Measurements from ENCODE around the gene FANK1.

Gene FANK1

GRCh38 chr10:126011995-126012394 is 115.6 kb downstream of the FANK1 start:
- Histone ChIP-seq H3K27ac (no peak overlapping the region), H3K4me3 (no peak overlapping the region), H3K27me3 (no peaks in the 10 kb centered on the region), H3K9me3 (no peaks in the 10 kb centered on the region), H3K36me3 (peaks cover 0 to 7% (median 0%) of the 10 kb centered on the region in 3 donors), H3K4me1 (no peaks in the 10 kb centered on the region)
- no peak for TF ChIP-seq CTCF (IDR thresholded peaks at IDR 0.05)
- no peak for DNase-seq
- intact Hi-C loops (cut with DNase I; ENCODE audit: low total_unique reads) = no loop called here

GRCh38 chr10:126012485-126012884 is 116.1 kb downstream of the FANK1 start:
- Histone ChIP-seq H3K9me3 (no peaks in the 10 kb centered on the region), H3K27ac (no peak overlapping the region), H3K4me3 (no peak overlapping the region), H3K27me3 (no peaks in the 10 kb centered on the region), H3K4me1 (no peaks in the 10 kb centered on the region), H3K36me3 (peaks cover 0 to 7% (median 0%) of the 10 kb centered on the region in 3 donors)
- intact Hi-C loops (cut with DNase I; ENCODE audit: low total_unique reads) = no loop called here
- no peak for DNase-seq
- TF ChIP-seq CTCF (IDR thresholded peaks at IDR 0.05) = no peak

- Histone ChIP-seq H3K4me3 (no peak overlapping the region), H3K36me3 (peaks cover 0 to 7% (median 0%) of the 10 kb centered on the region in 3 donors), H3K4me1 (no peaks in the 10 kb centered on the region), H3K27ac (no peak overlapping the region), H3K9me3 (no peaks in the 10 kb centered on the region), H3K27me3 (no peaks in the 10 kb centered on the region)
- no peak for DNase-seq
- no peak for TF ChIP-seq CTCF (IDR thresholded peaks at IDR 0.05)
- intact Hi-C loops (cut with DNase I; ENCODE audit: low total_unique reads) = no loop called here
These were observed 117.3 kb downstream of the FANK1 start for GRCh38 chr10:126013489-126014281.

GRCh38 chr10:126014309-126014708 is 117.9 kb downstream of the FANK1 start:
- H3K4me3 ChIP-seq = no peak overlapping the region
- H3K27ac ChIP-seq = no peak overlapping the region
- no peak for TF ChIP-seq CTCF (IDR thresholded peaks at IDR 0.05)
- H3K9me3 ChIP-seq = no peaks in the 10 kb centered on the region
- peaks cover 0 to 7% (median 0%) of the 10 kb centered on the region in 3 donors for H3K36me3 ChIP-seq
- intact Hi-C loops (cut with DNase I; ENCODE audit: low total_unique reads) = no loop called here
- H3K4me1 ChIP-seq = no peaks in the 10 kb centered on the region
- no peak for DNase-seq
- no peaks in the 10 kb centered on the region for H3K27me3 ChIP-seq

GRCh38 chr10:126015413-126015812 is 119.0 kb downstream of the FANK1 start:
- no peak for DNase-seq
- Histone ChIP-seq H3K36me3 (peaks cover 0 to 4% (median 0%) of the 10 kb centered on the region in 3 donors), H3K4me3 (no peak overlapping the region), H3K27me3 (no peaks in the 10 kb centered on the region), H3K9me3 (no peaks in the 10 kb centered on the region), H3K4me1 (no peaks in the 10 kb centered on the region), H3K27ac (no peak overlapping the region)
- intact Hi-C loops (cut with DNase I; ENCODE audit: low total_unique reads) = no loop called here
- no peak for TF ChIP-seq CTCF (IDR thresholded peaks at IDR 0.05)
